ENCODE measurements around the gene UBE2J2. TPM values are rescaled to one million over a fixed set of nuclear protein-coding genes. Genes with fewer than 3 reads are reported as not detected.

The UBE2J2 gene
- polyA plus RNA-seq, 1 of the 3 experiments (the other 2 are of a cell fraction) = 47.5 TPM

DNA sequence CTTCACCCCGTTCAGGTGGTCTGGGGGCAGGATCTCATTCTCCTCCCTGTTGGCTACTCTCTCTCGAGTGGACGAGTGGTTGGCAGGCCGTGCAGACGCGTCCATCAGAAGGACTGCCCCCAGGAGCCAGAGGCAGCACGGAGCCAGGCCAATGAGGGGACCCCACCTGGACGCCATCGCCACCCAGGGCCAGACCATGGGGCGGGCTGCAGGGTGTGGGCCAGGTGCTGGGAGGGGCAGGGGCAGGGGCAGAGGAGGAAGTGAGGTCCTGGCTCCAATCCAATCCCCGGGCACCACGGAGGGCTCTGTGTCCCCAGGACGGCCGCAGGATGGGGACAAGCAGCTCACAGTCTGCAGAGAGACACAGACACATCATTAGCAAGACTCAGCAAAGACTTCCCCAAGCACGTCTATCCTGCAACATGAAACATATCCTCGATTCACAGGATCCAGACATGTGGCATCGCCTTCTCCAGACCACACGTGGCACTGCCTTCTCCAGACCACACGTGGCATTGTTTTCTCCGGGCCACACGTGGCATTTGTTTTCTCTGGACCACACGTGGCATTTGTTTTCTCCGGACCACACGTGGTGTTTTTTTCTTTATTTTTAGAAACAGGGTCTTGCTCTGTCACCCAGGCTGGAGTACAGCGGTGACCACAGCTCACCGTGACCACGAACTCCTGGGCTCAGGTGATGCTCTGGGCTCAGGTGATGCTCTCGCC is 44.9 kb downstream of the UBE2J2 start:
- POLR2A ChIA-PET = no interaction called here
- Histone ChIP-seq H2AFZ (ENCODE audit: low read depth) (no peak overlapping the region), H4K20me1 (ENCODE audit: insufficient read depth) (peaks cover 13% of the 10 kb centered on the region; the same call in 1 of the 2 replicates), H3K4me3 (ENCODE audit: low read depth in 2 of 2, low read length in 1 of 2) (no peak overlapping the region), H3K79me2 (ENCODE audit: insufficient read depth) (peaks cover 62% of the 10 kb centered on the region), H3K27ac (ENCODE audit: low read depth in 2 of 2, low read length in 1 of 2) (no peak overlapping the region), H3F3A (replicated peaks; ENCODE audit: insufficient read depth) (peaks cover 7% of the 10 kb centered on the region), H3K4me2 (no peak overlapping the region), H3K9me2 (no peaks in the 10 kb centered on the region), H3K9ac (no peak overlapping the region), H3K36me3 (replicated peaks in 1 of 2; ENCODE audit: control insufficient read depth in 1 of 2, insufficient read depth in 2 of 2, low read length in 1 of 2) (peaks cover 0 to 23% of the 10 kb centered on the region in 2 experiments), H3K4me1 (ENCODE audit: control insufficient read depth in 1 of 2, insufficient read depth in 2 of 2, low read depth in 1 of 2, low read length in 1 of 2) (peaks cover 0 to 16% of the 10 kb centered on the region in 2 experiments; a peak in 1 of 4 replicates), H3K9me3 (no peaks in the 10 kb centered on the region), H3K27me3 (ENCODE audit: insufficient read depth) (no peaks in the 10 kb centered on the region)
- 94% methylated on average over 19 of the region's 28 CpGs for WGBS (ENCODE audit: low lambda C conversion rate)
- DNase-seq = no peak
- no peak for TF ChIP-seq MEF2A (IDR thresholded peaks at IDR 0.05; ENCODE audit: borderline replicate concordance, low read depth)
- TF ChIP-seq POLR2AphosphoS5 (IDR thresholded peaks at IDR 0.05; ENCODE audit: low read depth, low read length) = no peak
- TF ChIP-seq YY1 (IDR thresholded peaks at IDR 0.05; ENCODE audit: low read depth) = no peak
- TF ChIP-seq NRF1 (IDR thresholded peaks at IDR 0.05; ENCODE audit: low read depth, low read length) = no peak
- TF ChIP-seq, protein P1, sequence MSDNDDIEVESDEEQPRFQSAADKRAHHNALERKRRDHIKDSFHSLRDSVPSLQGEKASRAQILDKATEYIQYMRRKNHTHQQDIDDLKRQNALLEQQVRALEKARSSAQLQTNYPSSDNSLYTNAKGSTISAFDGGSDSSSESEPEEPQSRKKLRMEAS (IDR thresholded peaks at IDR 0.05; ENCODE audit: low read depth) = no peak
- TF ChIP-seq EZH2phosphoT487 (IDR thresholded peaks at IDR 0.05; ENCODE audit: borderline replicate concordance, low read depth) = no peak
- TF ChIP-seq, protein P2, sequence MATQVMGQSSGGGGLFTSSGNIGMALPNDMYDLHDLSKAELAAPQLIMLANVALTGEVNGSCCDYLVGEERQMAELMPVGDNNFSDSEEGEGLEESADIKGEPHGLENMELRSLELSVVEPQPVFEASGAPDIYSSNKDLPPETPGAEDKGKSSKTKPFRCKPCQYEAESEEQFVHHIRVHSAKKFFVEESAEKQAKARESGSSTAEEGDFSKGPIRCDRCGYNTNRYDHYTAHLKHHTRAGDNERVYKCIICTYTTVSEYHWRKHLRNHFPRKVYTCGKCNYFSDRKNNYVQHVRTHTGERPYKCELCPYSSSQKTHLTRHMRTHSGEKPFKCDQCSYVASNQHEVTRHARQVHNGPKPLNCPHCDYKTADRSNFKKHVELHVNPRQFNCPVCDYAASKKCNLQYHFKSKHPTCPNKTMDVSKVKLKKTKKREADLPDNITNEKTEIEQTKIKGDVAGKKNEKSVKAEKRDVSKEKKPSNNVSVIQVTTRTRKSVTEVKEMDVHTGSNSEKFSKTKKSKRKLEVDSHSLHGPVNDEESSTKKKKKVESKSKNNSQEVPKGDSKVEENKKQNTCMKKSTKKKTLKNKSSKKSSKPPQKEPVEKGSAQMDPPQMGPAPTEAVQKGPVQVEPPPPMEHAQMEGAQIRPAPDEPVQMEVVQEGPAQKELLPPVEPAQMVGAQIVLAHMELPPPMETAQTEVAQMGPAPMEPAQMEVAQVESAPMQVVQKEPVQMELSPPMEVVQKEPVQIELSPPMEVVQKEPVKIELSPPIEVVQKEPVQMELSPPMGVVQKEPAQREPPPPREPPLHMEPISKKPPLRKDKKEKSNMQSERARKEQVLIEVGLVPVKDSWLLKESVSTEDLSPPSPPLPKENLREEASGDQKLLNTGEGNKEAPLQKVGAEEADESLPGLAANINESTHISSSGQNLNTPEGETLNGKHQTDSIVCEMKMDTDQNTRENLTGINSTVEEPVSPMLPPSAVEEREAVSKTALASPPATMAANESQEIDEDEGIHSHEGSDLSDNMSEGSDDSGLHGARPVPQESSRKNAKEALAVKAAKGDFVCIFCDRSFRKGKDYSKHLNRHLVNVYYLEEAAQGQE (IDR thresholded peaks at IDR 0.05; ENCODE audit: low read depth, low read length) = no peak
- TF ChIP-seq EP300 (IDR thresholded peaks at IDR 0.05; ENCODE audit: borderline replicate concordance in 1 of 2, low read depth in 1 of 2, low read length in 1 of 2) = no peak
- TF ChIP-seq SMC3 (IDR thresholded peaks at IDR 0.05; ENCODE audit: low read depth, low read length) = no peak
- no peak for TF ChIP-seq TEAD4 (IDR thresholded peaks at IDR 0.05; ENCODE audit: borderline replicate concordance, insufficient read depth)
- TF ChIP-seq FOSL2 (IDR thresholded peaks at IDR 0.05; ENCODE audit: borderline replicate concordance, low read depth) = no peak
- no peak for TF ChIP-seq FOXJ3 (CRISPR knock-in tag; IDR thresholded peaks at IDR 0.05)
- TF ChIP-seq, protein P3, sequence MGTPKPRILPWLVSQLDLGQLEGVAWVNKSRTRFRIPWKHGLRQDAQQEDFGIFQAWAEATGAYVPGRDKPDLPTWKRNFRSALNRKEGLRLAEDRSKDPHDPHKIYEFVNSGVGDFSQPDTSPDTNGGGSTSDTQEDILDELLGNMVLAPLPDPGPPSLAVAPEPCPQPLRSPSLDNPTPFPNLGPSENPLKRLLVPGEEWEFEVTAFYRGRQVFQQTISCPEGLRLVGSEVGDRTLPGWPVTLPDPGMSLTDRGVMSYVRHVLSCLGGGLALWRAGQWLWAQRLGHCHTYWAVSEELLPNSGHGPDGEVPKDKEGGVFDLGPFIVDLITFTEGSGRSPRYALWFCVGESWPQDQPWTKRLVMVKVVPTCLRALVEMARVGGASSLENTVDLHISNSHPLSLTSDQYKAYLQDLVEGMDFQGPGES (IDR thresholded peaks at IDR 0.05; ENCODE audit: low read depth, low read length) = no peak
- no peak for TF ChIP-seq FOXM1 (IDR thresholded peaks at IDR 0.05; ENCODE audit: low read depth)
- TF ChIP-seq, protein P4, sequence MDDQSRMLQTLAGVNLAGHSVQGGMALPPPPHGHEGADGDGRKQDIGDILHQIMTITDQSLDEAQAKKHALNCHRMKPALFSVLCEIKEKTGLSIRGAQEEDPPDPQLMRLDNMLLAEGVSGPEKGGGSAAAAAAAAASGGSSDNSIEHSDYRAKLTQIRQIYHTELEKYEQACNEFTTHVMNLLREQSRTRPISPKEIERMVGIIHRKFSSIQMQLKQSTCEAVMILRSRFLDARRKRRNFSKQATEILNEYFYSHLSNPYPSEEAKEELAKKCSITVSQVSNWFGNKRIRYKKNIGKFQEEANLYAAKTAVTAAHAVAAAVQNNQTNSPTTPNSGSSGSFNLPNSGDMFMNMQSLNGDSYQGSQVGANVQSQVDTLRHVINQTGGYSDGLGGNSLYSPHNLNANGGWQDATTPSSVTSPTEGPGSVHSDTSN (IDR thresholded peaks at IDR 0.05) = no peak
- no peak for TF ChIP-seq RXRA (IDR thresholded peaks at IDR 0.05; ENCODE audit: borderline replicate concordance, low read depth)
- CTCF ChIA-PET = interaction anchor here (7.4 kb wide), 1 partner anchor 106 kb away, joined by 37 read pairs; no protein-coding TSS in a partner anchor

All from SK-N-SH (cell line).